GM12891 (cell line): ENCODE data around the gene BTC.
"Not testable (repeated sequence)": the region's sequence is repeated elsewhere in the genome, so short reads cannot be mapped to it uniquely, and the experiment has no call there.

Experiments
- POLR2A ChIP-seq: IDR thresholded peaks from 2 replicates; pipeline ENCODE4 v1.6.1; 2011; ENCODE audit warnings: low read depth, low read length, control low read depth
- POLR2AphosphoS5 ChIP-seq: IDR thresholded peaks from 2 replicates; pipeline ENCODE4 v1.6.1; 2011; ENCODE audit warnings: low read depth, low read length, control low read depth
- POU2F2 ChIP-seq: IDR thresholded peaks from 2 replicates; pipeline ENCODE4 v1.6.1; 2011; ENCODE audit warnings: low read depth, mild to moderate bottlenecking, control low read depth, low read length, moderate library complexity
- TAF1 ChIP-seq: IDR thresholded peaks from 2 replicates; pipeline ENCODE4 v1.6.1; 2011; ENCODE audit warnings: low read depth, low read length, control low read depth

DNA sequence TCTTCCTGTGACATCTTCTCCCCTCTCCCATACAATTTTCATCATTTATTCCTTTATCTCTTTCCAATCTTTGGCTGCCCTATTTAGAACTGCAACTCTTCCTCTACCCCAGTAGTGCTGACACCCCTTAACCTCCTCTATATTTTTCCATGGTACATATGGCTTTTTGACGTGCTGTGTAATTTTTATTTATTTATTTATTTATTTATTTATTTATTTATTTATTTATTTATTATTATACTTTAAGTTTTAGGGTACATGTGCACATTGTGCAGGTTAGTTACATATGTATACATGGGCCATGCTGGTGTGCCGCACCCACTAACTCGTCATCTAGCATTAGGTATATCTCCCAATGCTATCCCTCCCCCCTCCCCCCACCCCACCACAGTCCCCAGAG lies 17.7 kb upstream of the BTC start:
- not testable (repeated sequence) for TF ChIP-seq POLR2A, POLR2AphosphoS5, TAF1, POU2F2
